IMR-90 (cell line): ENCODE data around the gene ADAMTS12. TPM values are rescaled to one million over a fixed set of nuclear protein-coding genes. Genes with fewer than 3 reads are reported as not detected.

Experiments
- ATAC-seq: fragments of 200-7000 bp; cut with Tn5 transposase; 2 replicates; pipeline ENCODE4 v1.9.1; 2020; ENCODE audit warnings: low read depth, mild to moderate bottlenecking, moderate library complexity
- BruUV-seq: library from RNA; stranded (reverse); fragments of 400-500 nt; replicated peaks from 2 replicates; lab custom pipeline; 2021; lab: Mats Ljungman, UMichigan
- CTCF ChIA-PET: fragments of 300-600 bp; formaldehyde crosslinking; extraction: SDS; loops from one replicate; lab custom pipeline; 2021; ENCODE audit warnings: antibody characterized with exemption; lab: Yijun Ruan, JAX
- POLR2A ChIA-PET: fragments of 300-600 bp; sonication (Branson Sonifier 250); formaldehyde crosslinking; loops from one replicate; lab custom pipeline; 2022; ENCODE audit warnings: antibody characterized with exemption; ENCODE audit not compliant: unreplicated experiment; lab: Charles Lee
- DNase-seq: peaks from one replicate; pipeline ENCODE4 v3.0.0; 2013
- H2AFZ ChIP-seq: replicated peaks from 2 replicates; pipeline ENCODE3; 2013; ENCODE audit warnings: low read length, mild to moderate bottlenecking; ENCODE audit not compliant: poor library complexity
- H2AK5ac ChIP-seq: 2 replicates; pipeline ENCODE4 v1.6.1; 2013; ENCODE audit warnings: low read depth, low read length, inconsistent platforms
- H2AK9ac ChIP-seq: replicated peaks from 2 replicates; pipeline ENCODE3; 2013; ENCODE audit warnings: mild to moderate bottlenecking, low read depth, low read length, moderate library complexity; ENCODE audit not compliant: poor library complexity
- H2BK120ac ChIP-seq: 2 replicates; pipeline ENCODE4 v1.6.1; 2013; ENCODE audit warnings: low read depth, low read length, inconsistent platforms
- H2BK15ac ChIP-seq: 3 replicates; pipeline ENCODE4 v1.6.1; 2013; ENCODE audit warnings: low read depth, low read length, inconsistent platforms
- H2BK20ac ChIP-seq: 2 replicates; pipeline ENCODE4 v1.6.1; 2013; ENCODE audit warnings: low read depth, mild to moderate bottlenecking, inconsistent platforms, low read length, moderate library complexity
- H2BK5ac ChIP-seq: 2 replicates; pipeline ENCODE4 v1.6.1; 2013; ENCODE audit warnings: mild to moderate bottlenecking, low read depth, low read length, inconsistent platforms; ENCODE audit not compliant: poor library complexity, severe bottlenecking
- H3K14ac ChIP-seq: replicated peaks from 2 replicates; pipeline ENCODE4 v1.6.1; 2013; ENCODE audit warnings: low read depth, low read length, inconsistent platforms
- H3K18ac ChIP-seq: 2 replicates; pipeline ENCODE4 v1.6.1; 2013; ENCODE audit warnings: low read depth, low read length, control low read depth
- H3K23ac ChIP-seq: 2 replicates; pipeline ENCODE4 v1.6.1; 2013; ENCODE audit warnings: low read depth, low read length, inconsistent platforms
- H3K27ac ChIP-seq: 2 replicates; pipeline ENCODE4 v1.5.1; 2013; ENCODE audit warnings: mild to moderate bottlenecking, control low read depth, low read length; ENCODE audit not compliant: insufficient read depth
- H3K27me3 ChIP-seq: 2 replicates; pipeline ENCODE4 v1.6.1; 2013; ENCODE audit warnings: low read length; ENCODE audit not compliant: control insufficient read depth, insufficient read depth
- H3K36me3 ChIP-seq: 2 replicates; pipeline ENCODE4 v1.6.1; 2013; ENCODE audit warnings: low read length, mixed read lengths; ENCODE audit not compliant: control insufficient read depth, insufficient read depth
- H3K4ac ChIP-seq: 2 replicates; pipeline ENCODE4 v1.6.1; 2013; ENCODE audit warnings: low read depth, low read length, inconsistent platforms
- H3K4me1 ChIP-seq: 2 replicates; pipeline ENCODE4 v1.6.1; 2013; ENCODE audit warnings: low read length, mixed read lengths; ENCODE audit not compliant: control insufficient read depth, insufficient read depth
- H3K4me2 ChIP-seq: 2 replicates; pipeline ENCODE4 v1.6.1; 2013; ENCODE audit warnings: low read depth, mild to moderate bottlenecking, control low read depth, low read length, moderate library complexity
- H3K4me3 ChIP-seq: 2 replicates; pipeline ENCODE4 v1.5.1; 2013; ENCODE audit warnings: low read depth, mild to moderate bottlenecking, control low read depth, low read length, moderate library complexity; ENCODE audit not compliant: insufficient read depth
- H3K56ac ChIP-seq: 2 replicates; pipeline ENCODE4 v1.6.1; 2013; ENCODE audit warnings: low read length, inconsistent platforms; ENCODE audit not compliant: insufficient read depth; ENCODE audit errors: extremely low read depth
- H3K79me1 ChIP-seq, 2 experiments: 2 replicates each; pipeline ENCODE4 v1.6.1; 2013; ENCODE audit warnings: low read length in 2 of 2, inconsistent platforms in 1 of 2, low read depth in 1 of 2
- H3K9ac ChIP-seq: 2 replicates; pipeline ENCODE4 v1.6.1; 2013; ENCODE audit warnings: low read depth, low read length, control low read depth
- H3K9me1 ChIP-seq: 2 replicates; pipeline ENCODE4 v1.6.1; 2013; ENCODE audit warnings: low read length, inconsistent platforms; ENCODE audit not compliant: insufficient read depth
- H3K9me3 ChIP-seq: 2 replicates; pipeline ENCODE4 v1.6.1; 2013; ENCODE audit warnings: low read length; ENCODE audit not compliant: control insufficient read depth, insufficient read depth
- H4K20me1 ChIP-seq: 2 replicates; pipeline ENCODE4 v1.6.1; 2013; ENCODE audit warnings: low read length, inconsistent platforms; ENCODE audit not compliant: insufficient read depth
- H4K5ac ChIP-seq: 2 replicates; pipeline ENCODE4 v1.6.1; 2013; ENCODE audit warnings: mild to moderate bottlenecking, low read depth, low read length, control low read depth
- H4K8ac ChIP-seq, 2 experiments: 2 replicates each; pipeline ENCODE4 v1.6.1; 2013; ENCODE audit warnings: low read depth in 2 of 2, low read length in 2 of 2, control low read depth in 1 of 2, inconsistent platforms in 1 of 2
- H4K91ac ChIP-seq: 2 replicates; pipeline ENCODE4 v1.6.1; 2013; ENCODE audit warnings: low read depth, low read length, inconsistent platforms; ENCODE audit not compliant: insufficient read depth
- CEBPB ChIP-seq: IDR thresholded peaks from 2 replicates; pipeline ENCODE4 v1.6.1; 2012; ENCODE audit warnings: low read depth, low read length, improper control_type of control experiment
- CHD1 ChIP-seq: IDR thresholded peaks from 2 replicates; pipeline ENCODE4 v1.6.1; 2012; ENCODE audit warnings: low read depth, low read length, improper control_type of control experiment
- FOS ChIP-seq: fragments of 150-350 bp; IDR thresholded peaks from 2 replicates; pipeline ENCODE4 v1.6.1; 2016; ENCODE audit warnings: low read depth, low read length
- MAFK ChIP-seq: IDR thresholded peaks from 2 replicates; pipeline ENCODE4 v1.6.1; 2012; ENCODE audit warnings: low read depth, low read length, improper control_type of control experiment
- MAZ ChIP-seq: IDR thresholded peaks from 2 replicates; pipeline ENCODE4 v1.6.1; 2012; ENCODE audit warnings: low read depth, mild to moderate bottlenecking, low read length, improper control_type of control experiment, moderate library complexity, borderline replicate concordance
- MXI1 ChIP-seq: IDR thresholded peaks from 2 replicates; pipeline ENCODE4 v1.6.1; 2012; ENCODE audit warnings: low read depth, mild to moderate bottlenecking, low read length, moderate library complexity, borderline replicate concordance
- NFE2L2 ChIP-seq: fragments of 150-350 bp; IDR thresholded peaks from 2 replicates; pipeline ENCODE4 v1.6.1; 2016; ENCODE audit warnings: low read depth, mild to moderate bottlenecking, low read length
- POLR2A ChIP-seq: IDR thresholded peaks from 2 replicates; pipeline ENCODE4 v1.6.1; 2012; ENCODE audit warnings: mild to moderate bottlenecking, low read depth, low read length
- WGBS, 2 experiments: methylation state at CpG; one replicate each; pipeline versions ENCODE4 v1.1.5 to v1.1.7; 2013; ENCODE audit warnings: missing lambda C conversion rate in 2 of 2; ENCODE audit not compliant: insufficient read length in 1 of 2; ENCODE audit errors: extremely low coverage in 2 of 2; 5-methylcytosine and 5-hydroxymethylcytosine counted together
- dilution Hi-C: fragments of 300-500 bp; cut with HindIII; formaldehyde crosslinking; loops from one replicate; pipeline ENCODE4 v1.14.3; 2018; ENCODE audit warnings: low sequenced_read_pairs; ENCODE audit not compliant: unreplicated experiment
- in situ Hi-C: fragments of 300-500 bp; cut with MboI; formaldehyde crosslinking; loops from 3 replicates; pipeline ENCODE4 v1.14.3; 2019; ENCODE audit warnings: low sequenced_read_pairs, inconsistent platforms, mixed read lengths
- intact Hi-C: fragments of 100-400 bp; cut with micrococcal nuclease; formaldehyde crosslinking; loops from 2 replicates; pipeline ENCODE4 v1.10.0; 2022
- polyA plus RNA-seq, 3 experiments: library from polyadenylated mRNA; depleted of rRNA; stranded (reverse); fragments of >200 nt; gene quantifications; 2 replicates each; pipeline ENCODE4 v1.2.3, GENCODE V29; 2012; ENCODE audit warnings: low replicate concordance in 1 of 3
- total RNA-seq: library from RNA; depleted of rRNA; stranded (reverse); fragments of >200 nt; gene quantifications from 2 replicates; pipeline ENCODE4 v1.2.3, GENCODE V29; 2012
- TF ChIP-seq, protein P1 (sequence below): fragments of 150-350 bp; IDR thresholded peaks from 2 replicates; pipeline ENCODE4 v1.6.1; 2016; ENCODE audit warnings: low read depth, mild to moderate bottlenecking, low read length, moderate library complexity, borderline replicate concordance
- TF ChIP-seq, protein P2 (sequence below): conservative IDR thresholded peaks from 2 replicates; pipeline ENCODE4 v1.5.1; 2012; ENCODE audit warnings: mild to moderate bottlenecking, low read depth, low read length, improper control_type of control experiment

Gene ADAMTS12
- total and polyA plus RNA-seq, 2 of the 4 experiments (the other 2 are of a cell fraction) = 27.3 to 51.3 TPM

DNA sequence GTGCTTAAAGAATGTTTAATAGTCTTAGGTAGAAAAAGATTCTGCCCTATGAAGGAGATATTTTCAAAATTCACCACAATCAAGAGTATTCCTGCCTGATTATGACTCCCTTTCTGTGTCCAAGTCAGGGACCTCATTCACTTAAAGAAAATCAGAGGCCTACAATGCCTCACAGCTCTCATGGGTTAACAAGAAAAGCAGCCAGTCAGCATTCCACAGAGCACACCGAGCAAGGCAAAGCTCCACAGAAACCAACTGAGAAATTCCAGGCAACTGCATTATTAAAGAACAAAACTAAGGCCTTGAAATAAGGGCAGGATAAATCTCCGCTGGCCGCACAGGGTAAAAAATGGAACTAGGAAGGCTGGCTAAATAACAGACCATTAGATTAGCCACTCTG lies 289.9 kb downstream of the ADAMTS12 start (continued):
- TF ChIP-seq, protein P1, sequence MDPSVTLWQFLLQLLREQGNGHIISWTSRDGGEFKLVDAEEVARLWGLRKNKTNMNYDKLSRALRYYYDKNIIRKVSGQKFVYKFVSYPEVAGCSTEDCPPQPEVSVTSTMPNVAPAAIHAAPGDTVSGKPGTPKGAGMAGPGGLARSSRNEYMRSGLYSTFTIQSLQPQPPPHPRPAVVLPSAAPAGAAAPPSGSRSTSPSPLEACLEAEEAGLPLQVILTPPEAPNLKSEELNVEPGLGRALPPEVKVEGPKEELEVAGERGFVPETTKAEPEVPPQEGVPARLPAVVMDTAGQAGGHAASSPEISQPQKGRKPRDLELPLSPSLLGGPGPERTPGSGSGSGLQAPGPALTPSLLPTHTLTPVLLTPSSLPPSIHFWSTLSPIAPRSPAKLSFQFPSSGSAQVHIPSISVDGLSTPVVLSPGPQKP = no peak
- no peak for TF ChIP-seq MAZ

DNA sequence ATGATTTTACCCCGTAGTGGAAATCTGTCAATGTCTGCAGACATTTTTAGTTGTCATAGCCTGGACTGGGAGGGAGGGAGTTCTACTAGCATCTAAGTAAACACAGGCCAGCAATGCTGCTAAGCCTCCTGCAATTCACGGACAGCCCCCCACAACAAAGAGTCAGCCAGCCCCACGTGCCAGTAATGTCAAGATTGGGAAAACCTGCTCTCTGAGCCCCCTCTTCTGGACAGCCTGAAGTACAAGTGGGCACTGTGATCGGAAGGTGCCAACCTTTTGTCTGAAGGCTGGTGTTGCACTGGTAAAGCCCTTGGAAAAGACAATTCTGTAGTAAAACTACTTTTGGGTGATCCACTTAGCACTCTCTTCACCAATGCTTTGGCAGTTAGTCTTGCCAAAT lies 296.5 kb downstream of the ADAMTS12 start:
- ATAC-seq = no peak
- Histone ChIP-seq H3K79me1 (no peaks in the 10 kb centered on the region), H4K91ac (no peak overlapping the region), H2AK5ac (no peak overlapping the region), H3K23ac (no peak overlapping the region), H3K14ac (no peak overlapping the region), H2BK120ac (no peak overlapping the region), H3K18ac (no peak overlapping the region), H3K9ac (no peak overlapping the region), H3K36me3 (no peaks in the 10 kb centered on the region), H3K4me1 (no peaks in the 10 kb centered on the region), H2BK5ac (no peak overlapping the region), H3K4me3 (no peak overlapping the region), H2BK20ac (no peak overlapping the region), H4K8ac (no peak overlapping the region), H3K27ac (no peak overlapping the region), H2BK15ac (no peak overlapping the region), H4K5ac (no peak overlapping the region), H3K4me2 (no peak overlapping the region), H4K20me1 (no peaks in the 10 kb centered on the region), H3K9me3 (no peaks in the 10 kb centered on the region), H3K9me1 (0 out of 2 replicates have a peak, but pooled peaks cover 5% of the 10 kb centered on the region), H3K4ac (no peak overlapping the region), H3K56ac (no peak overlapping the region), H2AK9ac (no peak overlapping the region), H3K27me3 (no peaks in the 10 kb centered on the region), H2AFZ (no peak overlapping the region)
- dilution Hi-C loops = no loop called here
- intact Hi-C loops = no loop called here
- no CpG with 5 or more reads among the region's 4 CpGs for WGBS, 2 experiments
- TF ChIP-seq NFE2L2 (no peak), CEBPB (no peak), POLR2A (no peak), MXI1 (no peak), FOS (no peak), CHD1 (no peak), MAFK (no peak)
- TF ChIP-seq, protein P1 = no peak
- TF ChIP-seq, protein P2, sequence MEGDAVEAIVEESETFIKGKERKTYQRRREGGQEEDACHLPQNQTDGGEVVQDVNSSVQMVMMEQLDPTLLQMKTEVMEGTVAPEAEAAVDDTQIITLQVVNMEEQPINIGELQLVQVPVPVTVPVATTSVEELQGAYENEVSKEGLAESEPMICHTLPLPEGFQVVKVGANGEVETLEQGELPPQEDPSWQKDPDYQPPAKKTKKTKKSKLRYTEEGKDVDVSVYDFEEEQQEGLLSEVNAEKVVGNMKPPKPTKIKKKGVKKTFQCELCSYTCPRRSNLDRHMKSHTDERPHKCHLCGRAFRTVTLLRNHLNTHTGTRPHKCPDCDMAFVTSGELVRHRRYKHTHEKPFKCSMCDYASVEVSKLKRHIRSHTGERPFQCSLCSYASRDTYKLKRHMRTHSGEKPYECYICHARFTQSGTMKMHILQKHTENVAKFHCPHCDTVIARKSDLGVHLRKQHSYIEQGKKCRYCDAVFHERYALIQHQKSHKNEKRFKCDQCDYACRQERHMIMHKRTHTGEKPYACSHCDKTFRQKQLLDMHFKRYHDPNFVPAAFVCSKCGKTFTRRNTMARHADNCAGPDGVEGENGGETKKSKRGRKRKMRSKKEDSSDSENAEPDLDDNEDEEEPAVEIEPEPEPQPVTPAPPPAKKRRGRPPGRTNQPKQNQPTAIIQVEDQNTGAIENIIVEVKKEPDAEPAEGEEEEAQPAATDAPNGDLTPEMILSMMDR = no peak
- ChIA-PET CTCF (no interaction called here), POLR2A (no interaction called here)
- in situ Hi-C loops = no loop called here
- no TSS peak for BruUV-seq
- no peak for DNase-seq
